ENCODE data around the gene SRMS.

SRMS gene

DNA sequence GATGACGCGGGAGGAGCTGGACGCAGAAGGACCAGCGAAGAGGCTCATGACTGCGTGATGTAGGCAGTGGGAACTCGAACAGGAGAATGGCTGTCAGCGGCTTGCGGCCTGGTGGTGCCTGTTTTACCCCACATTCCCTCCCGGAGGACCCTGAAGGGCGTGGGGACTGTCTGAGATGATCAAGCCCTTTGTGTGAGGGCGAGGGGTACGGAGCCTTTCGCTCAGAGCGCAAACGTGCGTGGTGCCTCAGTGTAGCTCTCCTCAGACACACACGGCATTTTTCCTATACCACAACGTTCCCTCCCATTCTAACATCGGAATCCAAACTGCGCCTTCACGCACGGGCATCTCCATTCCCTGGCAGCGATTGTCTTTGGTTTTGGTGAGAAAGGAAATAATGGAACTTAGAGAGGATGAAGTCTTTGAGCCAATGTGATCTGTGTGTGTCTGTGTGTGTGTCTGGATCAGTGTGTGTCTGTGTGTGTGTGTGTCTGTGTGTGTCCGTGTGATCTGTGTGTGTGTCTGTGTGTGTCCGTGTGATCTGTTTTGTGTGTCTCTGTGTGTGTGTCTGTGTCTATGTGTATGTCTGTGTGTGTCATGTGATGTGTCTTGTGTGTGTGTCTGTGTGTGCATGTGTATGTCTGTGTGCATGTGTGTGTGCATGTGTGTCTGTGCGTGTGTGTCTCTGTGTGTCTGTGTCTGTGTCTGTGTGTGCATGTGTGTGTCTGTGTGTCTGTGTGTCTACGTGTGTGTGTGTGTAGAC, 15.7 kb downstream of the SRMS start:
- H3K27me3 ChIP-seq (replicated peaks; ENCODE audit: insufficient read depth, low read length): peaks cover 56% of the 10 kb centered on the region
- H3K4me3 ChIP-seq (ENCODE audit: low read length): no peak overlapping the region
- no peak overlapping the region for H3K27ac ChIP-seq (ENCODE audit: low read length)
- H2AFZ ChIP-seq (ENCODE audit: low read length): no peak overlapping the region
- peaks cover under 1% of the 10 kb centered on the region; the same call in 1 of the 2 replicates for H3K4me1 ChIP-seq (ENCODE audit: low read length)
- TF ChIP-seq EZH2phosphoT487 (IDR thresholded peaks at IDR 0.05; ENCODE audit: low read length) (no peak), EZH2 (optimal IDR thresholded peaks at IDR 0.05; ENCODE audit: low read depth, low read length) (no peak)
- TF ChIP-seq, protein P1, sequence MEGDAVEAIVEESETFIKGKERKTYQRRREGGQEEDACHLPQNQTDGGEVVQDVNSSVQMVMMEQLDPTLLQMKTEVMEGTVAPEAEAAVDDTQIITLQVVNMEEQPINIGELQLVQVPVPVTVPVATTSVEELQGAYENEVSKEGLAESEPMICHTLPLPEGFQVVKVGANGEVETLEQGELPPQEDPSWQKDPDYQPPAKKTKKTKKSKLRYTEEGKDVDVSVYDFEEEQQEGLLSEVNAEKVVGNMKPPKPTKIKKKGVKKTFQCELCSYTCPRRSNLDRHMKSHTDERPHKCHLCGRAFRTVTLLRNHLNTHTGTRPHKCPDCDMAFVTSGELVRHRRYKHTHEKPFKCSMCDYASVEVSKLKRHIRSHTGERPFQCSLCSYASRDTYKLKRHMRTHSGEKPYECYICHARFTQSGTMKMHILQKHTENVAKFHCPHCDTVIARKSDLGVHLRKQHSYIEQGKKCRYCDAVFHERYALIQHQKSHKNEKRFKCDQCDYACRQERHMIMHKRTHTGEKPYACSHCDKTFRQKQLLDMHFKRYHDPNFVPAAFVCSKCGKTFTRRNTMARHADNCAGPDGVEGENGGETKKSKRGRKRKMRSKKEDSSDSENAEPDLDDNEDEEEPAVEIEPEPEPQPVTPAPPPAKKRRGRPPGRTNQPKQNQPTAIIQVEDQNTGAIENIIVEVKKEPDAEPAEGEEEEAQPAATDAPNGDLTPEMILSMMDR (IDR thresholded peaks at IDR 0.05; ENCODE audit: low read length): no peak
- no peaks in the 10 kb centered on the region; the same call in 1 of the 2 replicates for H3F3A ChIP-seq (ENCODE audit: insufficient read depth, low read length)
- no peaks in the 10 kb centered on the region for H4K20me1 ChIP-seq (ENCODE audit: insufficient read depth, low read length)
- no peaks in the 10 kb centered on the region for H3K9me3 ChIP-seq (replicated peaks; ENCODE audit: insufficient read depth, low read length)
- no peak for DNase-seq
- H3K36me3 ChIP-seq (replicated peaks; ENCODE audit: insufficient read depth, low read length): no peaks in the 10 kb centered on the region
- H3K79me2 ChIP-seq (ENCODE audit: low read length): no peaks in the 10 kb centered on the region
- H3K9me2 ChIP-seq (replicated peaks; ENCODE audit: insufficient read depth, low read length): no peaks in the 10 kb centered on the region
- H3K4me2 ChIP-seq (ENCODE audit: low read depth, low read length): no peak overlapping the region
- H3K9ac ChIP-seq (ENCODE audit: low read length): no peak overlapping the region

DNA sequence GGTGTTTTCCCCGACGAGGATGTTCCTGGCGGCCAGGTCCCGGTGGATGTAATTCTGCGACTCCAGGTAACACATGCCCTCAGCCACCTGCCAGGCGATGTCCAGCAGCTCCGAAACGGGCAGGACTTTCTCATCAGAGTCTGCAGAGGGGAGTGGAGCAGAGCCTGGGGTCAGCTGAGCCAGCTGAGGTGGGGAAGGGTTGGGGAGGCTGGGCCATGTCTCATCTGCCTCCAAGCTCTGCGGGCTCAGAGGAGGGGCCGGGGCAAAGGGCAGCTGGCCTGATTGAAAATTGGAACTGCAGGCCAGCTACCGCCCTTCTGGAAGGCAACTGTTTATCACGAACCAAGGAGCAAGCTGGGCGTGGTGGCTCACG, 16.8 kb downstream of the SRMS start:
- Histone ChIP-seq H3K9me3 (replicated peaks; ENCODE audit: insufficient read depth, low read length) (no peaks in the 10 kb centered on the region), H3K79me2 (ENCODE audit: low read length) (no peaks in the 10 kb centered on the region), H3K27me3 (replicated peaks; ENCODE audit: insufficient read depth, low read length) (peaks cover 56% of the 10 kb centered on the region), H3K4me1 (ENCODE audit: low read length) (no peaks in the 10 kb centered on the region), H3K36me3 (replicated peaks; ENCODE audit: insufficient read depth, low read length) (no peaks in the 10 kb centered on the region), H3K9me2 (replicated peaks; ENCODE audit: insufficient read depth, low read length) (no peaks in the 10 kb centered on the region), H3F3A (ENCODE audit: insufficient read depth, low read length) (no peaks in the 10 kb centered on the region; the same call in 1 of the 2 replicates), H3K4me2 (ENCODE audit: low read depth, low read length) (no peak overlapping the region), H3K4me3 (ENCODE audit: low read length) (no peak overlapping the region), H3K27ac (ENCODE audit: low read length) (no peak overlapping the region), H2AFZ (ENCODE audit: low read length) (no peak overlapping the region), H4K20me1 (ENCODE audit: insufficient read depth, low read length) (no peaks in the 10 kb centered on the region), H3K9ac (ENCODE audit: low read length) (no peak overlapping the region)
- DNase-seq: no peak
- TF ChIP-seq EZH2 (optimal IDR thresholded peaks at IDR 0.05; ENCODE audit: low read depth, low read length): no peak
- TF ChIP-seq, protein P1 (IDR thresholded peaks at IDR 0.05; ENCODE audit: low read length): no peak
- no peak for TF ChIP-seq EZH2phosphoT487 (IDR thresholded peaks at IDR 0.05; ENCODE audit: low read length)

DNA sequence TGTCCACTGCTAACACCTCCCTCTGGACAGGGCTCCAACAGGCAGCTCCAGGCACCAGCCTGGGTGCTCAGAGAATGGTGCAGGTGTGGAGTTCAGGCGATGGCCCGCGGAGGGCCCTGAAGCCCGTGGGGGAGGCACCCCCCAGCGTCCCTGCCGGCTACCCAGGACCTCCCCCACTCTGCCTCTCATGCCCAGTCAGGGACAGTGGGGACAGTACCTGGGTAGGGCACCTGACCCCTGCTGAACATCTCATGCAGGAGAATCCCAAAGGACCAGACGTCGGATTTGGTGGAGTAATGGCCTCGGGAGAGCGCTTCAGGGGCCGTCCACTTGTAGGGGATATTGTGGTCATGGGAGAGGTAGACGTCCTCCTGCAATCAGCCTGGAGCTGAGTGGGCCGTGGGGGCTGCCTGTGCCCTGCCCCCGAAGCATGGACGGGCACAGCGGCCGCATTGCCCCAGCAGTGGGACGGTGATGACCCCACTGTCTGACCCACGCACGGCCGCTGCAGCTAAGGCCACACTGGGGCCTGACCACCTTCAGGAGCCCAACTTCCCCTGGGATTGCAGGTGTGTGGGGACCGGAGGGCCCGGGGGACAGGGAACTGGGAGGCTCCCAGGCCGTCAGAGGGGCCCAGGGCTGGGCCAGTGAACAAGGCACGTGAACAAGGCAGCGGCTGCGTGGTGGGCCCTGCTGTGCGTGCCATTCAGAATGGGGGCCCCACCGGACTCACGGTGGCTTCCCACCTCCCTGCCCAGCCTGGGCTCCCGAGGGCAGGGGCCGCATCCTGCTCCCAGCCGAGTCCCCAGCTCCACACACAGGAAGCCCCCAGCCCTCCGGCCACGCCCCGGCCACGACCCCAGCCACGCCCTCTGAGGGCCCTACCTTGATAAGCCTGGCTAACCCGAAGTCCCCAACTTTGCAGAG, 17.4 kb downstream of the SRMS start:
- no peak for DNase-seq
- Histone ChIP-seq H4K20me1 (ENCODE audit: insufficient read depth, low read length) (no peaks in the 10 kb centered on the region), H3F3A (ENCODE audit: insufficient read depth, low read length) (peaks cover 3% of the 10 kb centered on the region; the same call in 1 of the 2 replicates)

More for the DNA sequence above, 17.4 kb downstream of the SRMS start:
- Histone ChIP-seq H3K79me2 (ENCODE audit: low read length) (no peaks in the 10 kb centered on the region), H3K27me3 (replicated peaks; ENCODE audit: insufficient read depth, low read length) (peaks cover 56% of the 10 kb centered on the region), H3K9ac (ENCODE audit: low read length) (no peak overlapping the region), H3K4me3 (ENCODE audit: low read length) (no peak overlapping the region), H3K9me3 (replicated peaks; ENCODE audit: insufficient read depth, low read length) (no peaks in the 10 kb centered on the region), H3K9me2 (replicated peaks; ENCODE audit: insufficient read depth, low read length) (no peaks in the 10 kb centered on the region), H3K27ac (ENCODE audit: low read length) (no peak overlapping the region), H3K4me1 (ENCODE audit: low read length) (no peaks in the 10 kb centered on the region), H3K36me3 (replicated peaks; ENCODE audit: insufficient read depth, low read length) (no peaks in the 10 kb centered on the region), H2AFZ (ENCODE audit: low read length) (no peak overlapping the region), H3K4me2 (ENCODE audit: low read depth, low read length) (no peak overlapping the region)
- TF ChIP-seq EZH2phosphoT487 (IDR thresholded peaks at IDR 0.05; ENCODE audit: low read length) (no peak), EZH2 (optimal IDR thresholded peaks at IDR 0.05; ENCODE audit: low read depth, low read length) (no peak)
- TF ChIP-seq, protein P1 (IDR thresholded peaks at IDR 0.05; ENCODE audit: low read length): no peak

All from MM.1S (cell line).